HG03097 (cell line): Measurements from ENCODE around the gene PYY.
"Not testable (repeated sequence)": the region's sequence is repeated elsewhere in the genome, so short reads cannot be mapped to it uniquely, and the experiment has no call there.

Experiments
- ATAC-seq: cut with Tn5 transposase; IDR thresholded peaks from one replicate; pipeline ENCODE4 v1.9.1; 2021; ENCODE audit not compliant: unreplicated experiment, low FRiP score

PYY gene

DNA sequence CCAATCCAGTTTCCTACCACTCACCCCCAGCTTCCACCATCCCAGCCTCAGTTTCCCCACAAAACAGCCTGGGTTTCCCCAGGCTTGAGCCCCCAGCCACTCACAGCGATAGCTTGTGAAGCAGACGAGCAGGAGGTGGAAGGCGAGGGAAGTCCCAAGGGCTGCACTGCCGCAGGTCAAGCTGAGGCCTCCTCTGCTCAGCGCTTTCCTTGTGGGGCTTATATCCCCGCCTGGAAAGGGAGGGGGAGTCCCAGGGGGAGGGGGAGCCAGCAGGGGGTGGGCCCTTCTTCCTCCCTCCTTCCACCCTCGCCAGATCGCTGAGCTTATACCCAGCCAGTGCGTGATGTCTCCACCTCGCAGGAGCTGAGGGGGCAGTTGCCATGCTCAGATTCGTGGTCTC lies at the start of gene PYY:
Gene PYY (minus strand): TSS at position 195 of the 400 bp plus-strand sequence. CDS start 457 bp downstream, outside the sequence.
- ATAC-seq: no peak

GRCh38 chr17:44002141-44002848 lies 48.6 kb upstream of the PYY start:
- ATAC-seq: no peak

GRCh38 chr17:44001461-44001920 lies 47.8 kb upstream of the PYY start:
- no peak for ATAC-seq

GRCh38 chr17:44000871-44001460 lies 47.2 kb upstream of the PYY start:
- ATAC-seq: no peak

GRCh38 chr17:44000141-44000860 lies 46.6 kb upstream of the PYY start:
- ATAC-seq: no peak

GRCh38 chr17:43999024-43999423 lies 45.3 kb upstream of the PYY start:
- no peak for ATAC-seq

GRCh38 chr17:43998552-43998951 lies 44.8 kb upstream of the PYY start:
- ATAC-seq: no peak

DNA sequence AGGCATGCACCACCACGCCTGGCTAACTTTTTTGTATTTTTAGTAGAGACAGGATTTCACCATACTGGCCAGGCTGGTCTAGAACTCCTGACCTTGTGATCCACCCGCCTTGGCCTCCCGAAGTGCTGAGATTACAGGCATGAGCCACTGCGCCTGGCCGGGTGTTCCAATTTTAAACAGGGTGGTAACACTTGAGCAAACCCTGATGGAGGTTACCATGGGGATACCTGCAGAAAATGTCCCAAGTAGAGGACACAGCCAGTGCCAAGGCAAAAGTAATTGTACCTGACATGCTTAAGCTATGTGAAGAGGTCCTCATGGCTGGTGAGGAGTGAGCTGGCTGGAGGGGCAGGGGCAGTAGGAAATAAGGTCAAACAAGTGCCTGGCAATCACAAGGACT lies 43.4 kb upstream of the PYY start:
- not testable (repeated sequence) for ATAC-seq

- ATAC-seq: no peak
These were observed 41.4 kb upstream of the PYY start for GRCh38 chr17:43995150-43995471.

DNA sequence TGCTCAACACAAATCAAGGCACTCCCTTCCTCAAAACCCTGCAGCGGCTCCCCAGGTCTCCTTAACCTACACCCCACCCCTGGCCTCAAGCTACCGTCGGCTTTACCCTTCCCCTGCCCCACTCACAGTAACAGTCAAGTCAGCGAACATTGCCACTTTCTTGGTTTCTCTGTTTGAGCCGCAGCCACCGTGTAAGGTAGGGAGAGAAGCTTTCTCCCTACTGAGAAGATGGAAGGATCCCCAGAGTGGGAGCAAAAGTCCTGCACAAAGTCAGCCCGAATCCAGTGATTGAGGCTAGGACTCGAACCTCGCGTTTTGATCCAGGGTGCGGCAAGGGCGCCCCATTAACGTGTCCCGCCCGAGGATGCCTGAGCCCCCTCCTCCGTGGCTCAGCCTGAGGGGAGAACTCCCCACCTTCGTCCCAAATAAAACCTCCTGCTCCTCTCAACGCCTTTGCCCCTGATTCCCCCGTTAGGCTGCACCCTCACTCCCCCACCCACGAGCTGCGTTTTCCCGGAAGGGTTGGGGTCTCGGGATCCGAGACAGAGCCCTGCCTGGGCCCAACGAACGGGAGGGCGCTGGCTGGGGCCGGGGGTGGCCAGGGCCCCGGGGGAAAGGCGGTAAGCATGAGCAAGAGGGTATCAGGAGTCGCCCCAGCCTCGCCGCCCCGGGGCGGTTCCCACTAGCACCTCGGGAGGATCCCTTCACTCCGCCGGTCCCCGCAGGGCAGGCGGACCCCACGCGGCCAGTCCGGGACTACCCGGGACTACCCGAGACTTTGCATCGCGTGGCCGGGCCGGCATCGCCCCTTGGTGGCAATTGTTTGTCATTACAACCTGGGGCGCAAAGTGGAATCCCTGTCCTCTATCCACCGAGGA lies 40.8 kb upstream of the PYY start:
- ATAC-seq: no peak

DNA sequence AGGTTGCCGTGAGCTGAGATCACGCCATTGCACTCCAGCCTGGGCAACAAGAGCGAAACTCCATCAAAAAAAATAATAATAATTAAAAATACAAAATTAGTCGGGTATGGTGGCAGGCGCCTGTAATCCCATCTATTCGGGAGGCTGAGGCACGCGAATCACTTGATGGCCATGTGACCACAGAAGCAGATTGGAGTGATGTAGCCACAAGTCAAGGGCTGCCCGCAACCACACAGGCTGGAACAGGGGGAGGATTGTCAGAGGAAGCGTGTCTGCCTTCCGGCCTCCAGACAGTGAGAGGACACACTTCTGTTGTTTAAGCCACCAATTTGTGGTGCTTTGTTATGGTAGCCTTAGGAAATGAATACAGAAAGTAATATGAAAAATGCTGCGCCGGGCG lies 38.9 kb upstream of the PYY start:
- ATAC-seq: no peak

DNA sequence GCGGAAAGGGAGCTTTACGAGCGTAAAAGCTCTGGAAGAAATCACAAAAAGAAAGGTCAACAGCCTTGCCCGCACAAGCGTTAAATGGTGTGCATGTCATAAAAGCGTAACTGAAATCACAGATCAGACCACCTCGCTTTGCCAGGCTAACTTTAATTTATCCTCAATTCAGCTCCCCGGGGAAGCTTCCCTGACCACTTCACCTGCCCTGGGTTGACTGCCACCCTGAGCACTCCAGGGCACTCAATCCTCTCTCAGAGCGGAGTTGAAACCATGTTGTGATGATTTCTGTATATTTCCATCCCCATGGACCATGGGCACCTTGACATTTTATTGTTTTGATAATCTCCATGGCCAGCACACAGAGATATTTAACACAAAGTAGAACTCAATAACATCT lies 34.6 kb upstream of the PYY start:
- no peak for ATAC-seq

DNA sequence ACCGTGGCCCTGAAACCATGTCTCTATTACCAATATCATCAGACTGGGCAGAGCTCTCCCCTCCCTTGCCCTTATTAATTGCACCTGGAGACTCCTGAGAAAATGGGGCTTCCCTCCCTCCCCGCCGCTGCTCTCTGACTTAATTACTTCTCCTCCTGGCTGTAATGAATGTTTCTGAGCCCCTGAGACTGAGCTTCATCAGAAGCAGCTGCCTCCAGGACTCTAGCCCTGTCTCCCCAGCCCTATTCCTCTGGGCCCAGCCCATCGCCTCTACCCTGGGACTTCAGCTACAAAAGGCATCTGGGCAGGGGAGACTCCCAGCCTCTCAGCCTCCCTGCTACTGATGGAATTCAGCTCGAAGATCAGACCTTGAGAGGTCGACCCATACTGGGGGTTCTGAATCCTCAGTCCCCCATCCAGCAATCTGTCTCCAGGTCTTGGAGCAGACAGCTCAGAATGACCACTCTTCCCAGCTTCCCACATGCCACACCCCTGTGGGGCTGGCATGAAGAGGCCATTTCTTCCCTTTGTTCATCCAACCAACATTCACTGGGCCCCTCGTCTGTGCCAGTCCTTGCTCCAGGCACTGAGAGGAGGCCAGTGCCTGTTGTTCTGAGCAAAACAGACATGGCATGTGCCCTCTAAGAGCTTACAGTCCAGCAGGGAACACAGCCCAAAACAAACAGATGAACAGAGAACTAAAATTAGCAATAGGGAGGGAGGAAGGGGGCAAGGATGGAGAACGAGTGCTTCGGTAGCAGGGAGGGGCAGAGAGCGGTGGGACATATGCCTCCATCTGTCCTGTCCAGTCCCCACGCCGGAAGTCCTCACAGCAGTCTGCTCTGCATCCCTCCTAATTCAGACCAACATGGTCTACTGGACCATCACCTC lies 33.6 kb upstream of the PYY start:
- ATAC-seq: no peak

- no peak for ATAC-seq
These were observed 32.7 kb upstream of the PYY start for GRCh38 chr17:43986225-43986981.

DNA sequence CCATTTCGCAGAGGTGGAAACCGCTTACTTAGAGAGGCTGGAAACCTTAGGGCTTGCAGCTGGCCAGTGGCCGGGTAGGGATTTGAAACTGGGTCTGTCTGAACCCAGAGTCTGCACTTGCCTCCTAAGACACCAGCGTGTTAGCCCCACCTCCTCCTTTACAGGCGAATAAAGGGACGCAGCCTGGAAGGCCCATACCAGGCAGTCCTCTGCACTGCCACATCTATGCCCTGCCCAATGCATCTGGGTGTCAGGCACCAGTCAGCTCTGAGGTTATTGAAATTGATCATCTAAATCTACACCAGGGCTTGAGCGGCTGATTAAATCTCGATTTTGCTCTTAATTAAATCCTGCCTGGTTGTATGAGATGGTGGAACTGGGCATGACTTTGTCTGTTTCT lies 30.8 kb upstream of the PYY start:
- ATAC-seq: no peak

GRCh38 chr17:43983515-43984411 lies 30.0 kb upstream of the PYY start:
- no peak for ATAC-seq

DNA sequence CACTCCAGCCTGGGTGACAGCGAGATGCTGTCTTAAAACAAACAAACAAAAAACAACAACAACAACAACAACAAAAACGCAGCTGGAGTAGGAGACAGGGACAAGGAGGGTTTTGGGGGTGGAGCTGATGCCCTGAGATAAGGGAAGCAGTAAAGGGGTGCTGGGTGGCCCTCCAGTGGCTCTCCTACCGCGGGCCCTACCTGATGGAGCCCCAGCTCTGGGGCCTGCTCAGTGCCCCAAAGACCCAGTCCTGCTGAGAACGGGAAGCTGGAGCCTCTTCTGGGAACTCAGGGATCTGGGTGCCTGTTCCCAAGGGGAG lies 29.4 kb upstream of the PYY start:
- no peak for ATAC-seq

DNA sequence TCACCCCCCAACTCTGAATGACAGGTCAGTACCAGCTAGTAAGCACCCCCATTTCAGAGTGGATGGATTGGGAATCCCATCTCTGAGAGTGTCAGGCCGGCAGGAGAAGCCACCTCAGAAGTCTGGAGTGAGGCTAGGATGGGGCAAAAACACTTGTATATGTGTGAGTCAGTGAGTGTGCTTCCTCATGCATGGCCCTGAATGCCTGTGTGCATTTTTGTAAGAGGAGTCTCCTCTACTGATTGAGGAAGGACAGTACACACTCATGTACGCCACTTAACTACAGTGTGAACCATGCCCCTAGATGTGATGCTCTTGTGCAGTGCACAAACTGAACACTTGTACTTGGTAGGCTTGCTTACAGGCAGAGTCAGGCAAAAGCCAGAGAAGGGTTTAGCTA lies 28.4 kb upstream of the PYY start:
- ATAC-seq: no peak
